NK-92 (cell line): ENCODE results near the gene OOSP4B.
"Not testable (repeated sequence)": the region's sequence is repeated elsewhere in the genome, so short reads cannot be mapped to it uniquely, and the experiment has no call there.

Source experiments
- DNase-seq: peaks from one replicate; lab custom pipeline; 2025; ENCODE audit not compliant: unreplicated experiment; lab: John Stamatoyannopoulos, UW

OOSP4B gene

DNA sequence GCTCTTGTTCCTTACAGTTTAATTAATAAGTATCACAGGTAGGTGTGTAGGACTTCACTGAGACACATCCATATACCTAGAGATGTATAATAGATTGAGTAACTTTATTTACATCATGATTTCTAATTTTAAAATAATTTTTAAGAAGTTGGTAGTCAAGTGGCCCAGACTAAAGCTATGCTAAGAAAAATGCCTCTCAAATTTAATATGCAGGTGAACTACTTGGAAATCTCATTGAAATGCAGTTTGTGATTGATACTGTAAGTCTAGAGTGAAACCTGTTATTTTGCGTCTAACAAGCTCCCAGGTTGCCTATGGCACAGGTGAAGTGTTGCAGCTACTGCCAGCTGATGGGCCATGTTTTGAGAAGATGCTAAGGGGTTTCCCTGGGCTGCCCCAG lies at the start of gene OOSP4B:
OOSP4B (plus strand) TSS at position 301 of the 400 bp plus-strand sequence.
- no peak for DNase-seq

DNA sequence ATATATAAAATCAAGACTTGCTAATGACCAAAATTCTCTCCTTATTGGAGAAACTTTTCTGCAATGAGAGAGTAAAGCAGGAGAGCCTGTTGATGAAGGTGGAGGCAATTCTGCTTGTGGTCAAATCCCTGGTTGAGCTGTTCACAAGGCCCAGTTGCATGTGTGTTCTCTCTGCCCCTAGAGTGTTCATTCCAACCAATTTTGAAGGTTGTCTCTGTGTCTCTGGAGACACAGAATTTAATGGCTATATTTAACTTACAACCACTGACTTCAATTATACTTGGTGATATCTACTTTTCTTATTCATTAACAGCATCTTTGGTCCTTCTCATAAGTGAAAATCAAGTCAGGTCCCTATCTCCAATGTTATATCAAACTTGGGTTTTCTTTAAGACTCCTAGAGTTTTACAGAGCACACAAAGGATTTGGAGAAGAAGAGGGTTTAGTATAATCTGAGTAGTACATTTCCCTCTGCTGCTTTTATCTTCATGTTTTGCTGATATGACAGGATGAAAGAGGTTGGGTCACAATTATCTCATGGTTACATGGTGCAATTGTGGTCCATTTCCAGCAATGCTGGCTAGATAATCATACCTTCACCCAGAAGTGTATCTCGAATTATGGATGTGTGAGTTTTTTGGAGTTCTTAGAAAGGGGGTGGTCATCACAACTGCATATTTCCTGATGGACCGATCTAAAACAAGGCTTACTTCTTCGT lies 49.1 kb upstream of the OOSP4B start:
- no peak for DNase-seq

DNA sequence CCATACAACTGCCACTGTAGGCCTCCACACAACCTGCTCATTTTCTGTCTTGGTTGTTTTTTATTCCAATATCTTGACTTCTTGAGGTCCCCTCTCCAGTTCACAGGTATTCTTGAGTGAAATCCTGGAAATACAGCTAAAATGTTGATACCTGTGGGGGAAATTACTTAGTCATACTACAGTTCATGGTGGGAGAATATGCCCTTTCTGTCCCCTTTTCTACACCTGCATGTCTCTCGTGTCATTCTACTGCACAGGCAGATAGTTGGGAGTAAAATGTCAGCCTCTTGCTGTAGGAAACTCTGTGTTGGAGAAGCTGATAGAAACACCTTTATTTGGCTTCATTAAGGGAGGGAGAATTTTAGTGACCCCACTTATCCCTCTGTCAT lies 48.6 kb upstream of the OOSP4B start:
- DNase-seq, result no peak

DNA sequence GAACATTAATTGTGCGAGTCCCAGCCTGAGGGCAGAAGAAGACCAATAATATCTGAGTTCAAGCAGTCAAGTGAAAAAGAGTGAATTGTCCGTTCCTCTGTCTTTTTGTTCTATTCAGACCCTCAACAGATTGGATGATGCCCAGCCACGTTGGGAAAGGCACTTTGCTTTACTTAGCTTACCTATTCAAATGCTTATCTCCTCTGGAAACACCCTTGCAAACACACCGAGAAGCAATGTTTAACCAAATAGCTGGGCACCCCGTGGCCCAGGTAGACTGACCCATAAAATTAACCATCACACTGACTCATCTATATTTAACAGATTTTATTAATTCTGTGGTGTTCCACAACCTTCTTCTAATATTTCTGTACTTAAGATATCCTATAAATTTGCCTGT lies 43.9 kb upstream of the OOSP4B start:
- no peak for DNase-seq

GRCh38 chr11:59981106-59981770 lies 35.7 kb upstream of the OOSP4B start:
- DNase-seq, result no peak

- DNase-seq, result not testable (repeated sequence)
Measured at GRCh38 chr11:59982037-59982436, 34.9 kb upstream of the OOSP4B start.

GRCh38 chr11:59983212-59983611 lies 33.8 kb upstream of the OOSP4B start:
- DNase-seq, result no peak

DNA sequence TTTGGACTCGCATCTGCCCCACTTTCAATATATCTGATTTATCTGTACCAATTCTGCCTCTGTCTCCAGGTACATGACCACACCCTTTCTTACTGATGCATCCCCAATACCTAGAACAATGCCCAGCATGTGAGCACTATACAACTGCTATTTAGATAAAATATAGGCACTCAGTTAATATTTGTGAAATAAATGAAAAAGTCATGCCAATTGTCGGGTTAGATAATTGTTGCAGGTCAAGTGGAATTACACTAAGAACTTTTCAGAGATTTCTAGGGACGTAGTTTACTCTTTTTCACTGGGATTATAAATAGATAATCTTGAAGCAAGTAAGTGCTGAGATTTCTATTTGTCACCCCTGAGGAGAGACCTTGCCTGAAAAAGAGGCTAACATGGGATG lies 32.6 kb upstream of the OOSP4B start:
- no peak for DNase-seq

GRCh38 chr11:59990421-59990820 lies 26.6 kb upstream of the OOSP4B start:
- DNase-seq, result no peak

- no peak for DNase-seq
Measured at GRCh38 chr11:59992425-59992824, 24.6 kb upstream of the OOSP4B start.

- no peak for DNase-seq
Measured at GRCh38 chr11:59997800-59998199, 19.2 kb upstream of the OOSP4B start.

DNA sequence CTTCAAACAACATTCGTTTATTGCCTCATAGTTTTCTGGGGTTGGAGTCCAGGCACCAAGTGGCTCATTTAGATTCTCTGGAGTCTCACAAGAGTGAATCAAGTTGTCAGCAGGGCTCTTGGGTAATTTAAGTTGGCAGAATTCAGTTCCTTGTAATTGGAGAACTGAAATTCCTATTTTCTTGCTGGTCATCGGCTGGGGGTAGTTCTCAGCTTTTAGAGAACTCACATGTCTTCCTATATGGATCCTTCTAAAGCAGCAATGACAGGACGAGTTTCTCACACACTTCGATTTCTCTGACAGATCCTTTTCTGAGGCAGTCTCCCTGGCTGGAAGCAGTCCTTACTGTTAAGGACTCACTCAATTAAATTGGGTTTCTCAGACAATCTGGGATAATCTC lies 17.3 kb upstream of the OOSP4B start:
- no peak for DNase-seq

- no peak for DNase-seq
Measured at GRCh38 chr11:60003729-60004128, 13.3 kb upstream of the OOSP4B start.

- DNase-seq, result no peak
Measured at GRCh38 chr11:60005360-60005759, 11.6 kb upstream of the OOSP4B start.

DNA sequence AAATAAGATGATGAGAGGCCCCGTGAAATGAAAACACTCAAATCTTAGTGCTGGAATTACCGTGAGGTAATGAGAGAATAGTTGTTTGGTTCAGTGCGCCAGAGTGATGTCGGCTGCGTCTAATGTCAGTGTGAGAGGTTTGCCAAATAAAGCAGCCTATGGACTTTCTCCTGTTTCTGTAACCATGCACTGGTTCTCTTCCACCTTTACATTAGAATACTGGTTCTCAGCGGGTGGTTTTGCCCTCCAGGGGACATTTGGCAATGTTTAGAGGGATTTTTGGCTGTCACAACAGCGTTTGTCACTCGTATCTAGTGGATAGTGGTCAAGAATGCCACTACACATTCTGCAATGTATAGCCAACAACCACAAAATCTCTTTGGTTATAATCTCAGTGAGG lies 1.1 kb downstream of the OOSP4B start:
- DNase-seq, result no peak

DNA sequence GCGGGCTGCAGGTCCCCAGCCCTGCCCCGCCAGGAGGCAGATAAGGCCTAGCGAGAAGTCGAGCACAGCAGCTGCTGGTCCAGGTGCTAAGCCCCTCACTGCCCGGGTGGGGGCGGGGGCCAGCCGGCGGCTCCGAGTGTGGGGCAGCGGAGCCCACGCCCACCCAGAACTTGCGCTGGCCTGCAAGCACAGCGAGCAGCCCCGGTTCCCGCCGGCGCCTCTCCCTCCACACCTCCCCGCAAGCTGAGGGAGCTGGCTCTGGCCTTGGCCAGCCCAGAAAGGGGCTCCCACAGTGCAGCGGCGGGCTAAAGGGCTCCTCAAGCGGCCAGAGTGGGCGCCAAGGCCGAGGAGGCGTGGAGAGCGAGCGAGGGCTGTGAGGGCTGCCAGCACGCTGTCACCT lies 3.4 kb downstream of the OOSP4B start:
- not testable (repeated sequence) for DNase-seq

DNA sequence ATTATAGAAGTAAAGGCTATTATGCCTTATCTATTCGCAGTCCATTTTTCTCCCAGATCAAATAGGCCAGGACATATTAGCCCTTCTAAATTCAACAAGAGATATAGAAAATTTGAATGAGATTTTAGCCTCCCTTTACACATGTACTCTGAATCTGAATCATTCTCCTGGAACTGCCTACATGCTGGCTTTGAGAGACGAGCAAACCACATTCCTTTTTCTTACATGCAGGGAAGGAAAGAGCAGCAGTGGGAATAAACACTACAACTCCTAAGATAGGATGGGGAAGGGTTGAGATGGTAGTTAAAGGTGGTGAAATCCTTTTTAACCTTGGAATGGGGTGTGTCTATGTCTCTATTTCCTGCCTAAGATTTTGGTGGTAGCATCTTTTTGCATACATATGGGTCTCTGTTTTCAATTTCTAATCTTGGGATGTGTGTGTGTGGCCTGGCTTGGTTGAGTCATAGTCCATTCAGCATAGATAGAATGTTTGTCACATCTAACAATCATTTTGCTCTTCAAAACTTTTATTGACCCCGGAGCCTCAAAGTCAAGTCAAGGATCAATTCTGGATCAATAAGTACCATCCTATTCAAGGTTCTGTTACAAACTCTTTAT lies 12.1 kb downstream of the OOSP4B start:
- DNase-seq, result no peak

GRCh38 chr11:60040109-60040508 lies 23.1 kb downstream of the OOSP4B start, which contains the start of gene OOSP2:
OOSP2 (plus strand) TSS chr11:60040409; CDS start chr11:60040460, 51 bp downstream.
- no peak for DNase-seq

DNA sequence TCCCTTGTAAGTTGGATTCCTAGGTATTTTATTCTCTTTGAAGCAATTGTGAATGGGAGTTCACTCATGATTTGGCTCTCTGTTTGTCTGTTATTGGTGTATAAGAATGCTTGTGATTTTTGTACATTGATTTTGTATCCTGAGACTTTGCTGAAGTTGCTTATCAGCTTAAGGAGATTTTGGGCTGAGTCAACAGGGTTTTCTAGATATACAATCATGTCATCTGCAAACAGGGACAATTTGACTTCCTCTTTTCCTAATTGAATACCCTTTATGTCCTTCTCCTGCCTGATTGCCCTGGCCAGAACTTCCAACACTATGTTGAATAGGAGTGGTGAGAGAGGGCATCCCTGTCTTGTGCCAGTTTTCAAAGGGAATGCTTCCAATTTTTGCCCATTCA lies 33.4 kb downstream of the OOSP4B start:
- DNase-seq, result not testable (repeated sequence)

GRCh38 chr11:60050839-60051238 lies 33.9 kb downstream of the OOSP4B start:
- not testable (repeated sequence) for DNase-seq

DNA sequence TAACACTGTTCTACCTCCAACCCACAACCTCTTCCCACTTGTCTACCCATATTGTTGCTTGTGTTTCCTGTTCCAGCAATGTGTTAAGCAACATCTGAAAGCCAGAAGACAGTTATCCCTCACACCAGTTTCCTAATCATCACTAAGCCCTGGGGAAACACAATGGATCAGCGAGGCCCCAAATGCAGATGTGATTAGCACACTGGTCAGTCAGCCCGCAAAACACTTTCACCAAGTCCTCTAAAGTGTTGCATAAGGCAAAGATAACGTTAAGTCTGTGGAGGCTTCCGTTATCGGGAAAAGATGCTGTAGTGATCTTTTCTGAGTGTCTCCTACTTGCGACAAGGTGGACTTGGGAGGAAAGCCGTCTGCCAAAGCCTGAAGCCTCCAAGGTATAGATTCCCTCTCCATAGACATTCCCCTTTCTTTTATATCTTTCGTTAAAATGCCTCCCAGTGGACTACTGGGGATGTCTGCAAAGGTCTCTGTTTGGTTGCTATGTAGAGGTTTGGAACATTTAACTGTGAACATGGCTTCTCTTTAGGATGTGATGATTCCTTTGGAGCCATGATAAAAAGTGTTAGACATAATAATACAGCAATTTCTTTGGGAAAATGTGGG lies 39.5 kb downstream of the OOSP4B start, which contains the start of gene MS4A3:
MS4A3 (plus strand) TSS at position 317 of the 621 bp plus-strand sequence. CDS start 4,496 bp downstream, outside the sequence.
- DNase-seq, result no peak

DNA sequence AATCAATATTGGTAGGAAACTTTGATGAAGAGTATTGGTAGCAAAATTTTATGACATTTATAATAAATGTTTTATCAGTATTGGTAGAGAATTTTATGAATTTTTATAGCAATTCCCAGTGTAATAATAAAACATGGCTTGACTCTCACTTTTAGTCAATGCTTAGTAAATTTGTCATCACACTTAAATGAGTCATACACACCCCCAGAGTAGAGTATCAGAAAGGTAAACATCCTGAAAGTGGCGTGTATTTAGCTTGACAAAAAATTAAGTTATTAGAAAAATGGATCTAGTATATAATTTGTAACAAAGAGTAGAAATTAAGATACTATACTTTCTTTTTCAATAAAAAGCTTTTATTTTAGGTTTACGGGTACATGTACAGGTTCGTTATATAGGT lies 42.1 kb downstream of the OOSP4B start:
- no peak for DNase-seq
